ENCODE data around the gene ATF3. TPM values are rescaled to one million over a fixed set of nuclear protein-coding genes. Genes with fewer than 3 reads are reported as not detected.

The ATF3 gene
- polyA plus RNA-seq, 3 donors = 10.4 to 227 (median 13.3) TPM

GRCh38 chr1:212666116-212666775 lies 57.7 kb downstream of the ATF3 start:
- H3K36me3 Mint-ChIP-seq = no peaks in the 10 kb centered on the region
- Histone ChIP-seq H3K4me1 (ENCODE audit: control insufficient read depth in 1 of 2, insufficient read depth in 2 of 2, low read length in 2 of 2) (peaks cover 48 to 58% of the 10 kb centered on the region in 2 donors), H3K4me3 (replicated peaks in 1 of 3; ENCODE audit: low read depth in 2 of 3, low read length in 3 of 3) (peak overlapping the region in 1 of 3 experiments; percentile 76), H3K9me3 (replicated peaks in 1 of 2; ENCODE audit: control insufficient read depth in 1 of 2, insufficient read depth in 1 of 2, low read length in 2 of 2) (no peaks in the 10 kb centered on the region), H4K20me1 (ENCODE audit: insufficient read depth, low read length) (no peaks in the 10 kb centered on the region), H3K36me3 (replicated peaks in 1 of 2; ENCODE audit: control insufficient read depth in 1 of 2, insufficient read depth in 2 of 2, low read length in 2 of 2) (no peaks in the 10 kb centered on the region), H3K27ac (ENCODE audit: low read depth in 1 of 2, low read length in 2 of 2) (no peak overlapping the region), H2AFZ (ENCODE audit: insufficient read depth, low read depth, low read length, poor library complexity, severe bottlenecking) (no peak overlapping the region), H3K27me3 (ENCODE audit: control insufficient read depth in 2 of 2, insufficient read depth in 2 of 2, low read length in 2 of 2) (no peaks in the 10 kb centered on the region), H3K9ac (ENCODE audit: insufficient read depth, low read length, poor library complexity, severe bottlenecking) (no peak overlapping the region), H3K79me2 (ENCODE audit: insufficient read depth, low read length) (no peaks in the 10 kb centered on the region), H3K4me2 (replicated peaks; ENCODE audit: extremely low read depth, low read length, poor library complexity, severe bottlenecking) (no peak overlapping the region)
- no peak for TF ChIP-seq CTCF (IDR thresholded peaks at IDR 0.05)
- peak overlapping the region in 1 of 7 donors; percentile 87 for H3K27ac Mint-ChIP-seq
- DNase-seq = no peak
- WGBS (ENCODE audit: insufficient coverage) = 83% methylated on average over 8 of the region's 10 CpGs
- H3K27me3 Mint-ChIP-seq (ENCODE audit: low read depth in 3 of 3) = peaks cover 2 to 6% (median 5%) of the 10 kb centered on the region in 3 donors
- peaks cover 53% of the 10 kb centered on the region for H3K4me1 Mint-ChIP-seq
- H3K9me3 Mint-ChIP-seq = peaks cover 0 to 2% (median 0%) of the 10 kb centered on the region in 7 donors
- H3K4me3 Mint-ChIP-seq = no peak overlapping the region
- intact Hi-C loops (cut with micrococcal nuclease) = loop anchor here (5.0 to 10.0 kb wide), 5 partner anchors 34 to 126 kb away; partner anchors contain the start of genes NSL1 (in 1 of the 2) and TATDN3 (in 1 of the 2)

- H3K27ac Mint-ChIP-seq = peak overlapping the region; percentile 85 to 97 (median 93)
- H3K27ac ChIP-seq (ENCODE audit: low read depth in 1 of 2, low read length in 2 of 2) = peak overlapping the region; percentile 58 to 68
- H3K4me2 ChIP-seq (replicated peaks; ENCODE audit: extremely low read depth, low read length, poor library complexity, severe bottlenecking) = no peak overlapping the region
- H3K9ac ChIP-seq (ENCODE audit: insufficient read depth, low read length, poor library complexity, severe bottlenecking) = no peak overlapping the region
- H3K36me3 Mint-ChIP-seq = no peaks in the 10 kb centered on the region
- intact Hi-C loops (cut with micrococcal nuclease) = loop anchor here (5.0 to 10.0 kb wide), 5 partner anchors 35 to 125 kb away; partner anchors contain the start of genes NSL1 (in 1 of the 2) and TATDN3 (in 1 of the 2)
- H3K4me1 ChIP-seq (ENCODE audit: control insufficient read depth in 1 of 2, insufficient read depth in 2 of 2, low read length in 2 of 2) = peaks cover 56 to 70% of the 10 kb centered on the region in 2 donors
- H3K36me3 ChIP-seq (replicated peaks in 1 of 2; ENCODE audit: control insufficient read depth in 1 of 2, insufficient read depth in 2 of 2, low read length in 2 of 2) = no peaks in the 10 kb centered on the region
- H3K9me3 Mint-ChIP-seq = peaks cover 0 to 2% (median 0%) of the 10 kb centered on the region in 7 donors
- H3K4me3 Mint-ChIP-seq = peak overlapping the region; percentile 13 to 39
- no peaks in the 10 kb centered on the region for H4K20me1 ChIP-seq (ENCODE audit: insufficient read depth, low read length)
- peaks cover 0 to 5% (median 4%) of the 10 kb centered on the region in 3 donors for H3K27me3 Mint-ChIP-seq (ENCODE audit: low read depth in 3 of 3)
- no peaks in the 10 kb centered on the region for H3K9me3 ChIP-seq (replicated peaks in 1 of 2; ENCODE audit: control insufficient read depth in 1 of 2, insufficient read depth in 1 of 2, low read length in 2 of 2)
- no peak overlapping the region for H2AFZ ChIP-seq (ENCODE audit: insufficient read depth, low read depth, low read length, poor library complexity, severe bottlenecking)
- no peaks in the 10 kb centered on the region for H3K27me3 ChIP-seq (ENCODE audit: control insufficient read depth in 2 of 2, insufficient read depth in 2 of 2, low read length in 2 of 2)
- no peaks in the 10 kb centered on the region for H3K79me2 ChIP-seq (ENCODE audit: insufficient read depth, low read length)
- peak; percentile 60 to 94 (median 76) for DNase-seq
- peaks cover 64% of the 10 kb centered on the region for H3K4me1 Mint-ChIP-seq
- H3K4me3 ChIP-seq (replicated peaks in 1 of 3; ENCODE audit: low read depth in 2 of 3, low read length in 3 of 3) = no peak overlapping the region
- 82% methylated on average over 8 of the region's 9 CpGs for WGBS (ENCODE audit: insufficient coverage)
- no peak for TF ChIP-seq CTCF (IDR thresholded peaks at IDR 0.05)
Observed at GRCh38 chr1:212667223-212668139, 58.9 kb downstream of the ATF3 start.
